Measurements from ENCODE around the gene ITGB1BP2.
"Not testable (repeated sequence)": the region's sequence is repeated elsewhere in the genome, so short reads cannot be mapped to it uniquely, and the experiment has no call there.

Gene ITGB1BP2

DNA sequence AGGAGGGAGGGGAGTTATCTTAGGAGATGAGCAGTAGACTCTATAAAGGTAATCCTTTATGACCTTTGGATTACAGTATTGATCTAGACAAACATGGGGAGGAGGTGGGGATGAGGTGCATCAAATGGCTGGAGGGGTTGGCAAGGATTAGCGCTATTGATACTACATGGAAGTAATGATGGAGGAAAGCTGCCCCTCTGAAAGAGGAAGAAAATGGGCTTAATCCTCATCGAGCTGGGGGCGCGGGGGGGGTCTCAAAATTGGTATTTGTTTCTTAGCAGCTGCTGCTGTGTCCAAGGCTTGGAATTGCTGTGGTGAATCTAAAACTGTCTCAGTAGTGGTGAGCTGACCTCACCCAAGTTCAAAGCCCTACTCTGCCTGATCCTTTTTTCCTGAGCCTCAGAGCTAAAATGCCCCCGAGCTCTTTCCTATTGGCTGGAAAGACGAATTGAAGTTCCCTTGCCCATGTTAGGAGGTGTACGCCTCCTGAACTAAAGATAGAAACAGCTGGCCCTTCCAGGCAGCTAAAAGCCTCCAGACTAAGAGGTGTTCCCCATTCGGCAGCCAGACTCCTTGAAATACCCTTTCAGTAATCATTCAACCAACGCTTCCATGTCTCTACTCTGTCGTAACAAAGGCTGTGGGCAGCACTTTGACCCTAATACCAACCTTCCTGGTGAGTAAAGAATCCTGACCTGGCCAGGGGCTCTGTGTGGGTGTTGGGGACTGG, at the start of gene ITGB1BP2:
Gene ITGB1BP2 (plus strand): TSS at position 556 of the 730 bp plus-strand sequence. CDS start 57 bp downstream, at position 613.
- DNase-seq = no peak

DNA sequence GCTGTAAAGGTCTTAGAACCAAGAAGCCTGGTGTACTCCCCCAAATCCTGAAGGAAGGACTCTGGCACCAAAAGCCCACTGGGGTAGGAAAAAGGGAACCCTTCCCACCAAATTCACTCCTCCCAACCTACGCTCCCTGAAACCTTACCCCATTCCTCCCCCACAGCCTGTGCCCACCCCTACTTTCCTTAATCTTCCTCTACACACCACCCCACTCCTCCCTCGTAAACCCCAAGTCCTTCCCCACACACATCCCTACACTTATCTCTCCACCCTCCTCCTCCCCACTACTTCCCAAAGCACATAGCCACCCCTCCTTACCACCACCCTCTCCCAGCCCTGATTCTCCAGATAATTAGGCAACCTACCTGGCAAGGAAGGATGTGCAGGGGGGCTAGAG, 49.3 kb upstream of the ITGB1BP2 start:
- DNase-seq = no peak

DNA sequence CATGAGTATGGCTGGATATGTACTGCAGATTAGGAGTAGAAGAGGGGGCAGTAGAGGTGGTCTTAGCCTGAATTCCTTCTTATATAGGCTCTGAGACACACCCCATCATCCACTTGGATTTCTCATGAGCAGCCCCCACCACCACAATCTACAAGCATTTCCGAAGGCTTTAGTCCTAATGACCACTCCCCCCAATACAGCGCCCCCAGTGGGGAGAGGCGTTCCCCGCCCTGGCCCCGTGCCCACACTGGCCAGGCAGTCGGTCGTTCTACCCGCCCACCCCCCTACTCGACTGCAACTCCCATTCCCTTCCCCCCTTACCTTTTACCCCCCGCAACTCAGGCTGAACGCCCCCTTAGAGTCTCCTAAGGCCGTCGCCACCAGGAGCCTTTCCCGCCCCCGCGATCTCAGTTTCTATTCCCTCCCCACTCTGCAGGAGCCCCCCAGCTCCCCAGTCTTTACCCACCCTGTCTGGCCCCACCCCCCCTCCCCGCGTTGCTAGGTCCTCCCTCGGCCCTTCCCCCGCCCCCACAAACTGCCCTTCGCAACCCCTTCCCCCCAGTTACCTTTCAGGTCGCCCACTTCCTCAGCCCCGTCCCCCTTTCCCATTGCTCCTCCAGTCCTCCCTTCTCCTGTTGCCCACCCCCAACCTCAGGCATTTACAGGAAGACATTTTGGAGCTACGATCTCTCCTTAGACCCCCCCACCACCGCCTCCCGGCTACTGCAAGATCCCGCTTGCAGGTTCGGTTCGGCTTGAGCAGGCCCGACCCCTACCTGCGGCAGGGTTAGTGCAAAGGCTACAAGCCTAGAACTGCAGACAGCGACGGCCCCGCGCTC, 48.1 kb upstream of the ITGB1BP2 start:
- DNase-seq = no peak

DNA sequence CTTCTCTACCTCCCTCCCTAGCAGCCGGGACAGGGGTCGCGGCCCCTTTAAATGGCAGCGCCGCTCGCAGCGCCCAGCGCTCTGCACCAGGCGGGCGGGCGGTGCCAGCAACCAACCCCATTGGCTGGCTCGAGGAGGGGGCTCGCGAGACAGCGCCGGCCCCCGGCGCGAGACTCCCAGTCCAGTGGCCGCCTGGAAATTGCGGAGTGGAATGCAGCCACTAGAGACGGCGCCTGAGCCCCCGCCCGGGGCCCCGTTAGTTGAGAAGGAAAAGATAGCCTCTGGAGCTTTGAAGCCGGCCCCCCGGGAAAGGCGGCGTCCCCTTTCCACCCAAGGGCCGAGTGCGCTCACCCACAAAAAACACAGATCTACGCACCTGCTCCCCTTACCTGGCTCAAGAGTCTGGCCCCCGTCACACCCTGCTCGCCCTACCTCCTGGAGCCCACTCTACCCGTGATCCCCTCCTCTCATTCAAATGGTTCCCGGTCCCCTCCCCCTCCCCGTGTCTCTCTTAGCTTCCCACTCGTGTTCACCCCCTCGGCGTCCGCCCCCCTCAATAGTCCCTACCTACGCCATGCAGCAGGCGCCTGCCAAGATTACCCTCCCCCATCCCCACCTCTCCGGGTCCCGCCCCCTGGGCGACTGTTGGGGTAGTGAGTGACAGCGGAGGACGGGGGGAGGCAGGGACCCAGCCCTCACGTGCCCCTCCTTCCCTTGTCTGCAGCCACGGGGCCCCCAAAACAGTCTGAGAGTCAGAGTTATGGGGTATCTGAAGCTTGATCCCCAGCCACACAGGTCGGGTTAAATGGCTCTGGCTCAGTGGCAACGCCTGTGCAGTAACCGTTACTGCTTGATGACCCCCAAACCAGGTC, 47.2 kb upstream of the ITGB1BP2 start, which contains the start of gene ZMYM3:
Gene ZMYM3 (minus strand): TSS at position 49 of the 872 bp plus-strand sequence. CDS start 885 bp downstream, outside the sequence.
- peak; percentile 62 for DNase-seq

- no peak for DNase-seq
These were observed 45.5 kb upstream of the ITGB1BP2 start for GRCh38 chrX:71256051-71256450.

DNA sequence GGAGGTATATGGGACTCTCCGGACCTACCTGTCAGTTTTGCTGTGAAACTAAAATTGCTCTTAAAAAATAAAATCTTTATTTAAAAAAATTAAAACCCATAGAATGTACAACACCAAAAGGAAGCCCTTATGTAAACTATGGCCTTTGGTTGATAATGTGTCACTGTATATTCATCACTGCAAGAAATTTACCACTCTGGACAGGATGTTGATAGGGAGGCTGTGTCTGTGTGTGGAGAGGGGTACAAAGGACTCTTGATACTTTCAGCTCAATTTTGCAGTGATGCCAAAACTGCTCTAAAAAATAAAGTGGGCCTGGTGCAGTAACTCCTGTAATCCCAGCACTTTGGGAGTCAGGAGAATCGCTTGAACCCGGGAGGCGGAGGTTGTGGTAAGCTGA, 44.7 kb upstream of the ITGB1BP2 start:
- DNase-seq = no peak

- DNase-seq = not testable (repeated sequence)
These were observed 32.9 kb upstream of the ITGB1BP2 start for GRCh38 chrX:71268624-71269023.

DNA sequence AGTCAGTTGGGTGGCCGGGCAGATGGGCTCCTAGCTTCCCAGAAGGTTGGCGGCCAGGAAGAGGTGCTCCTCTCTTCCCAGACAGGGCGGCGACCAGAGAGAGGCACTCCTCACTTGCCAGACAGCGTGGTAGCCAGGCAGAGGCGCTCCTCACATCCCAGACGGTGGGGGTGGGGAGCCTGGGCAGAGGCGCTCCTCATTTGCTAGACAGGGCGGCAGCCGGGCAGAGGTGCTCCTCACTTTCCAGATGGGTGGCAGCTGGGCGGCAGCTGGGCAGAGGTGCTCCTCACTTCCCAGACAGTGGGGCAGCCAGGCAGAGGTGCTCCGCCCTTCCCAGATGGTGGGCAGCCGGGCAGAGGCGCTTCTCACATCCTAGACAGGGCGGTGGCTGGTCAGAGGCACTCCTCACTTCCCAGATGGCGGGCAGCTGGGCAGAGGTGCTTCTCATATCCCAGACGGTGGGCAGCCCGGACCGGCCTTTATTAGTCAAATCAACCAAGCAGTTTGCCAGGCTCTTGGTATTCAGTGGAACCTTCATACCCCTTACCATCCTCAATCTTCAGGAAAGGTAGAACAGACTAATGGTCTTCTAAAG, 31.7 kb upstream of the ITGB1BP2 start:
- DNase-seq = no peak

- DNase-seq = not testable (repeated sequence)
These were observed 29.2 kb upstream of the ITGB1BP2 start for GRCh38 chrX:71272313-71272712.

DNA sequence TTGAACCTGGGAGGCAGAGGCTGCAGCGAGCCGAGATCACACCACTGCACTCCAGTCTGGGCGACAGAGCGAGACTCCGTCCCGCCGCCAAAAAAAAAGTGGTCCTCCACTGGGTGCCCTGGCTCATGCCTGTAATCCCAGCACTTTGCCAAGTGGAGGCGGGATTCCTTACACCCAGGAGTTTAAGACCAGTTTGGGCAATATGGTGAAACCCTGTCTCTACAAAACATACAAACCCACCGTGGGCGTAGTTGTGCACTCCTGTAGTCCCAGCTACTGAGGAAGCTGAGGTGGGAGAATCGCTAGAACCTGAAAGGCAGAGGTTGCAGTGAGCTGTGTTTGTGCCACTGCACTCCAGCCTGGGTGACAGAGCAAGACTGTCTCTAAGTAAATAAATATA, 20.2 kb upstream of the ITGB1BP2 start:
- not testable (repeated sequence) for DNase-seq

DNA sequence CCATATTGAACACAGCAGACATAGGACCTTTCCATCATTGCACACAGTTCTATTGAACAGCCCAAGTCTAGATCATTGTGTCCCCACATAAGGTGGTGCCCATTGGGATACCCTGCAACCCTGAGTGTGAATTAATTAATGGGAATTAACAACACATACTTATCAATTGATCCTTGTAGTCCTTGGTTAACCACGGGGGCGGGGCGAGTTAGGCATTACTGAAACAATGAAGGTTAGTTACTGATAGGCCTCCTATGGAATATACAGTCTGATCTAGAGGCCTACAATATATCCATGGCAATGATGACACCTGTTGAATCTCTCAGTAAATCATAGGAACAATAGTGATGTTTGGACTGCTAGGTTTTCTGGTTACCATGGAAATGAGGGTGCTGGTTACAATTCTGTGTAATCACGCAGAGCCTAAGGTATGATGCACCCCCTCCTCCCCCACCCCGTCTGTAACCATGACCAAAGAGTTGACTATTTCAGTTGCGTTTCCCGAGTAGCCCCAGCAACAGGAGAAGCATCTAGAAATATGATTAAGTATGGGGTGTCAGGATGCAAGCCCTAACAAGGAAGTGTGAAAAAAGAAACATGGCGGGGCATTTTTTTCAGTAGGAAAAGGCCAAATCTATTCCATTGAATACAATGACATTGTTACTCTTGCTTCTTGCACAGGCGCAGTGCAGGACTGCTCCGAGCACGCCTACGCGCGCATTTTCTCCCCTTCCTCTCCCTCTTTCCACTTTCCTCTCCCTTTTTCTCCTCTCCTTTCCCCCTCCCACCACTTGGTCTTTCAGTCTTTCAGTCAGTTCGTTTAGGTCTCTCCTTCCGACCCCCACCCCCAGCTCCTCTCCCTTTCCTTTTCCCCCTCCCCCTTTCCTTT, 18.8 kb upstream of the ITGB1BP2 start:
- no peak for DNase-seq

- DNase-seq = peak; percentile 89
These were observed 18.0 kb upstream of the ITGB1BP2 start, which contains the start of gene NONO for GRCh38 chrX:71283403-71284143. TSS of gene NONO (plus strand) at chrX:71283635. CDS start at chrX:71290638, 7,003 bp downstream.

DNA sequence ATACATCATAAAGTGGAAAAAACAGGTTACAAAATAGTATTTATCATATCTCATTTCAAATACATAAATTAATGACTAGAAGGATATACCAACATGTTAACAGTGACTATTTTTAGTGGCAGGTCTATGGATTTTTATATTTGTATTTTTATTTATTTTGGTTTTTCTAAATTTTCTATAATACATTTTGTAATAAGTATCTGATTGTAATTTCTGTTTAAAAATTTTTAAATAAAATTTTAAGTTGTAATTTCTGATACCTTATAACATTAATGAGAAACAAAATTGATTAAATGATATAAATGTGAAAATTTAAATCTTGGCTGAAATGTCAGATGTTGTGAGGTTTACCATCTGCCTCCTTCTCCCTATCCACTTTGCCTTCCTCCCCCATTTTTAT, 15.6 kb upstream of the ITGB1BP2 start:
- no peak for DNase-seq

DNA sequence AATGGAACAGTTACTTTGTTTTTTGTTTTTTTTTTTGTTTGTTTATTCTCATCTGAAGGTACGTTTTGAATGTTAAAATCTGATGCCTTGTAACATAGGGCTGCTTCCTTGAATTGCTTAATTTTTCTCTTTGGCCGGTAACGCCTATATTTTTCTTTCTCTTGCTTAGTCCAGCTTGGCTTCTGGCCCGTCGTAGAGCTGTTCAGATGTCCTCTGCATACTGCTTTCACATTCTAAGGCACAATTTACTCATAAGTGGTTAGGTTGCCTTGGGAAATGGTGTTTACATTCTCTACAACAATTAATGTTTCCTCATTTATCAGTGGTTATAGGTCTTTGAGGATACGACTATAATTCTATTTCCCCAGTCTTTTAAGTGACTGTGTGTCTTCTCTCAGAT, 10.2 kb upstream of the ITGB1BP2 start:
- no peak for DNase-seq

GRCh38 chrX:71292669-71293365, 8.7 kb upstream of the ITGB1BP2 start:
- DNase-seq = no peak

DNA sequence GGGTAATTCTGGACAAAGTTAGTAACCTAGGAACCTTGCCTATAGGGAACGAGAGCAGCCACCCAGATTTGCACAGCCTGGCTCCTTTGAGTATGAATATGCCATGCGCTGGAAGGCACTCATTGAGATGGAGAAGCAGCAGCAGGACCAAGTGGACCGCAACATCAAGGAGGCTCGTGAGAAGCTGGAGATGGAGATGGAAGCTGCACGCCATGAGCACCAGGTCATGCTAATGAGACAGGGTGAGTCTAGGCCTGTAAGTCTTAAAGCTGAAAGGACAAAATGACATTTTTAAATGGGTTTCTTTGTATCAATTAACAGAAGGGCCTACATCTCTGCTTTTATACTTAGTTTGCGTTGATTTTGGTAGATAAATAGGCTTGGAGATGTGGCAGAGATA, 4.7 kb upstream of the ITGB1BP2 start:
- no peak for DNase-seq

GRCh38 chrX:71298119-71298518, 3.4 kb upstream of the ITGB1BP2 start:
- no peak for DNase-seq

DNA sequence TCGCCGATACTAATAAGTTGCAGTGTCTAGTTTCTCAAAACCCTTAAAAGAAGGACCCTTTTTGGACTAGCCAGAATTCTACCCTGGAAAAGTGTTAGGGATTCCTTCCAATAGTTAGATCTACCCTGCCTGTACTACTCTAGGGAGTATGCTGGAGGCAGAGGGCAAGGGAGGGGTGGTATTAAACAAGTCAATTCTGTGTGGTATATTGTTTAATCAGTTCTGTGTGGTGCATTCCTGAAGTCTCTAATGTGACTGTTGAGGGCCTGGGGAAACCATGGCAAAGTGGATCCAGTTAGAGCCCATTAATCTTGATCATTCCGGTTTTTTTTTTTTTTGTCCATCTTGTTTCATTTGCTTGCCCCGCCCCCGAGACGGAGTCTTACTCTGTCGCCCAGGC, 1.5 kb upstream of the ITGB1BP2 start:
- not testable (repeated sequence) for DNase-seq

DNA sequence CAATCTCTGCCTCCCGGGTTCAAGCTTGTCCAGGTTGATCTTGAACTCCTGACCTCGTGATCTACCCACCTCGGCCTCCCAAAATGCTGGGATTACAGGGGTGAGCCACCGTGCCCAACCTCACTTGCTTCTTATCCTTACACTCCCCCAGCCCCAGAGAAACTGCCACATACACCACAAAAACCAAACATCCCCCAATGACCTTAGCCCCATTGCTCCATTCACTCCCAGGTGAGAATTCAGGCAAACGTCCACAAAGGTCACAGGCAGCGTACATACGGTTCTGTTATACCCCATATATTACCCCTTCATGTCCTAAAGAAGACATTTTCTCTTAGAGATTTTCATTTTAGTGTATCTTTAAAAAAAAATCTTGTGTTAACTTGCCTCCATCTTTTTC, 1.1 kb upstream of the ITGB1BP2 start:
- not testable (repeated sequence) for DNase-seq
